OCI-LY3 (cell line): ENCODE results near the gene OXT.

Experiments
- H2AFZ ChIP-seq: fragments of 200-600, 300-600 bp; shearing (Covaris generic); 2 replicates; pipeline ENCODE4 v1.6.0; 2014; ENCODE audit warnings: antibody characterized with exemption, low read depth, low read length
- H3K27ac ChIP-seq: fragments of 200-600, 300-600 bp; sonication (generic); 2 replicates; pipeline ENCODE4 v1.5.1; 2014; ENCODE audit warnings: mild to moderate bottlenecking, low read length, moderate library complexity, mixed read lengths
- H3K27me3 ChIP-seq: fragments of 200-600, 300-600 bp; sonication (generic); 2 replicates; pipeline ENCODE4 v1.6.1; 2014; ENCODE audit warnings: low read depth, low read length, mixed read lengths
- H3K36me3 ChIP-seq: fragments of 200-600, 300-600 bp; sonication (generic); replicated peaks from 2 replicates; pipeline ENCODE3; 2014; ENCODE audit warnings: low read depth, low read length, mixed read lengths
- H3K4me1 ChIP-seq: fragments of 300-600, 200-600 bp; sonication (generic); 2 replicates; pipeline ENCODE4 v1.6.1; 2014; ENCODE audit warnings: low read length, mixed read lengths
- H3K4me2 ChIP-seq: fragments of 200-600, 300-600 bp; sonication (generic); 2 replicates; pipeline ENCODE4 v1.6.1; 2014; ENCODE audit warnings: low read length, mixed read lengths
- H3K4me3 ChIP-seq: fragments of 300-600, 200-600 bp; sonication (generic); 2 replicates; pipeline ENCODE4 v1.5.1; 2014; ENCODE audit warnings: antibody characterized with exemption, mild to moderate bottlenecking, low read length, moderate library complexity
- H3K79me2 ChIP-seq: fragments of 300-600, 200-600 bp; shearing (Covaris generic); 2 replicates; pipeline ENCODE4 v1.6.1; 2014; ENCODE audit warnings: mild to moderate bottlenecking, low read length, mixed read lengths
- H3K9ac ChIP-seq: fragments of 300-600, 200-600 bp; shearing (Covaris generic); 2 replicates; pipeline ENCODE4 v1.6.0; 2014; ENCODE audit warnings: mild to moderate bottlenecking, low read length, moderate library complexity
- H3K9me3 ChIP-seq: fragments of 200-600, 300-600 bp; shearing (Covaris generic); 2 replicates; pipeline ENCODE4 v1.6.1; 2014; ENCODE audit warnings: low read length, mixed read lengths; ENCODE audit not compliant: insufficient read depth
- H4K20me1 ChIP-seq: fragments of 200-600, 300-600 bp; sonication (generic); 2 replicates; pipeline ENCODE4 v1.6.1; 2016; ENCODE audit warnings: low read length, mixed read lengths; ENCODE audit not compliant: insufficient read depth
- CTCF ChIP-seq: fragments of 200-600, 300-600 bp; sonication (generic); IDR thresholded peaks from 2 replicates; pipeline ENCODE4 v1.5.1; 2014; ENCODE audit warnings: antibody characterized with exemption, low read length, low read depth
- EZH2phosphoT487 ChIP-seq: fragments of 200-600 bp; shearing (Covaris generic); IDR thresholded peaks from 2 replicates; pipeline ENCODE4 v1.6.1; 2018; ENCODE audit warnings: antibody characterized with exemption, mixed run types, low read depth

Gene OXT

GRCh38 chr20:3105256-3106137 lies 34.1 kb downstream of the OXT start:
- TF ChIP-seq EZH2phosphoT487: no peak
- no peak for TF ChIP-seq CTCF
- H3K4me3 ChIP-seq: no peak overlapping the region
- no peak overlapping the region for H3K27ac ChIP-seq
- H4K20me1 ChIP-seq: no peaks in the 10 kb centered on the region
- peaks cover 12% of the 10 kb centered on the region for H3K4me1 ChIP-seq
- H3K27me3 ChIP-seq: no peaks in the 10 kb centered on the region
- no peak overlapping the region for H2AFZ ChIP-seq
- no peak overlapping the region for H3K9ac ChIP-seq
- H3K4me2 ChIP-seq: no peak overlapping the region
- H3K9me3 ChIP-seq: no peaks in the 10 kb centered on the region
- no peaks in the 10 kb centered on the region for H3K79me2 ChIP-seq
- peaks cover 11% of the 10 kb centered on the region for H3K36me3 ChIP-seq

- H3K9ac ChIP-seq: no peak overlapping the region
- H2AFZ ChIP-seq: no peak overlapping the region
- TF ChIP-seq EZH2phosphoT487 (no peak), CTCF (no peak)
- no peak overlapping the region for H3K27ac ChIP-seq
- peaks cover 11% of the 10 kb centered on the region for H3K36me3 ChIP-seq
- H3K4me1 ChIP-seq: peaks cover 12% of the 10 kb centered on the region
- H3K4me2 ChIP-seq: no peak overlapping the region
- no peaks in the 10 kb centered on the region for H3K79me2 ChIP-seq
- H3K27me3 ChIP-seq: no peaks in the 10 kb centered on the region
- H4K20me1 ChIP-seq: no peaks in the 10 kb centered on the region
- H3K9me3 ChIP-seq: no peaks in the 10 kb centered on the region
- no peak overlapping the region for H3K4me3 ChIP-seq
These were observed 34.8 kb downstream of the OXT start for GRCh38 chr20:3106185-3106584.

- Histone ChIP-seq H3K9ac (no peak overlapping the region), H3K36me3 (peaks cover 11% of the 10 kb centered on the region), H3K79me2 (no peaks in the 10 kb centered on the region), H2AFZ (no peak overlapping the region), H3K9me3 (no peaks in the 10 kb centered on the region), H3K27me3 (no peaks in the 10 kb centered on the region), H3K4me3 (no peak overlapping the region), H4K20me1 (no peaks in the 10 kb centered on the region), H3K4me2 (no peak overlapping the region), H3K27ac (no peak overlapping the region), H3K4me1 (peaks cover 9% of the 10 kb centered on the region)
- TF ChIP-seq CTCF: no peak
- TF ChIP-seq EZH2phosphoT487: no peak
These were observed 35.4 kb downstream of the OXT start for GRCh38 chr20:3106658-3107463.

GRCh38 chr20:3107464-3108025 lies 36.1 kb downstream of the OXT start:
- Histone ChIP-seq H2AFZ (no peak overlapping the region), H4K20me1 (no peaks in the 10 kb centered on the region), H3K36me3 (peaks cover 11% of the 10 kb centered on the region), H3K4me1 (peaks cover 2% of the 10 kb centered on the region; the same call in 1 of the 2 replicates), H3K4me2 (no peak overlapping the region), H3K27me3 (no peaks in the 10 kb centered on the region), H3K79me2 (no peaks in the 10 kb centered on the region), H3K9me3 (no peaks in the 10 kb centered on the region), H3K27ac (no peak overlapping the region), H3K9ac (no peak overlapping the region), H3K4me3 (no peak overlapping the region)
- TF ChIP-seq EZH2phosphoT487 (no peak), CTCF (no peak)
